Thoracic aorta (tissue), 2 donors: ENCODE results near the gene MTX3. TPM values are rescaled to one million over a fixed set of nuclear protein-coding genes. Genes with fewer than 3 reads are reported as not detected.

Experiments
- ATAC-seq: fragments of 150-250 bp; one replicate; pipeline ENCODE4 v1.8.0; 2017; ENCODE audit warnings: low read depth; ENCODE audit not compliant: insufficient number of reproducible peaks, low FRiP score
- DNase-seq: peaks from one replicate; pipeline ENCODE4 v3.0.0-alpha.2; 2020; ENCODE audit warnings: low spot score
- H3K27ac ChIP-seq, 2 donors: fragments of 200-600 bp; sonication (generic); 1 replicate in 1 of 2; 2 replicates in 1 of 2; pipeline ENCODE4 v1.5.1; 2016; ENCODE audit warnings: mild to moderate bottlenecking in 2 of 2, moderate library complexity in 2 of 2
- H3K27me3 ChIP-seq: fragments of 200-600 bp; sonication (generic); replicated peaks from 2 replicates; pipeline ENCODE4 v1.6.0; 2016; ENCODE audit warnings: mild to moderate bottlenecking; ENCODE audit not compliant: insufficient read depth
- H3K36me3 ChIP-seq: fragments of 200-600 bp; sonication (generic); one replicate; pipeline ENCODE4 v1.5.1; 2016
- H3K4me1 ChIP-seq, 2 donors: fragments of 200-600 bp; sonication (generic); 1 replicate in 1 of 2; 2 replicates in 1 of 2; pipeline versions ENCODE4 v1.5.1 to v1.6.0; 2016; ENCODE audit warnings: low read depth in 2 of 2, mild to moderate bottlenecking in 1 of 2; ENCODE audit not compliant: control insufficient read depth in 1 of 2
- H3K4me3 ChIP-seq: fragments of 200-600 bp; sonication (generic); 2 replicates; pipeline ENCODE4 v1.5.1; 2016; ENCODE audit warnings: mild to moderate bottlenecking
- H3K9me3 ChIP-seq: fragments of 200-600 bp; sonication (generic); 2 replicates; pipeline ENCODE4 v1.5.1; 2016
- CTCF ChIP-seq: fragments of 200-600 bp; sonication (generic); IDR thresholded peaks from one replicate; pipeline ENCODE4 v1.5.1; 2019; ENCODE audit warnings: antibody characterized with exemption
- total RNA-seq, 2 donors: library from RNA; depleted of rRNA; stranded (reverse); fragments of >200 nt; gene quantifications; one replicate each; pipeline versions ENCODE4 v1.1.0 to v1.2.3, GENCODE V29; 2016

The MTX3 gene
- total RNA-seq, 2 donors from 2014 or later = 12.3 to 16.7 TPM

- no peak overlapping the region for H3K27ac ChIP-seq
- H3K27me3 ChIP-seq = no peaks in the 10 kb centered on the region
- no peaks in the 10 kb centered on the region for H3K4me1 ChIP-seq
- no peak for TF ChIP-seq CTCF
- ATAC-seq (no peak), DNase-seq (no peak)
- H3K4me3 ChIP-seq = no peak overlapping the region
- H3K9me3 ChIP-seq = no peaks in the 10 kb centered on the region
- H3K36me3 ChIP-seq = no peaks in the 10 kb centered on the region
Observed at GRCh38 chr5:79963261-79964061, 27.6 kb downstream of the MTX3 start.

GRCh38 chr5:79962575-79963222 lies 28.4 kb downstream of the MTX3 start:
- no peaks in the 10 kb centered on the region for H3K27me3 ChIP-seq
- H3K36me3 ChIP-seq = no peaks in the 10 kb centered on the region
- H3K4me3 ChIP-seq = no peak overlapping the region
- no peaks in the 10 kb centered on the region for H3K4me1 ChIP-seq
- H3K9me3 ChIP-seq = no peaks in the 10 kb centered on the region
- DNase-seq (no peak), ATAC-seq (no peak)
- TF ChIP-seq CTCF = no peak
- no peak overlapping the region for H3K27ac ChIP-seq

- no peak for ATAC-seq
- no peak for TF ChIP-seq CTCF
- H3K36me3 ChIP-seq = no peaks in the 10 kb centered on the region
- no peaks in the 10 kb centered on the region for H3K27me3 ChIP-seq
- no peaks in the 10 kb centered on the region for H3K9me3 ChIP-seq
- no peaks in the 10 kb centered on the region for H3K4me1 ChIP-seq
- H3K4me3 ChIP-seq = no peak overlapping the region
- no peak overlapping the region for H3K27ac ChIP-seq
- no peak for DNase-seq
Observed at GRCh38 chr5:79961716-79962574, 29.1 kb downstream of the MTX3 start.

GRCh38 chr5:79959407-79959806 lies 31.7 kb downstream of the MTX3 start:
- Histone ChIP-seq H3K27ac (no peak overlapping the region), H3K36me3 (no peaks in the 10 kb centered on the region), H3K9me3 (no peaks in the 10 kb centered on the region), H3K4me1 (no peaks in the 10 kb centered on the region), H3K27me3 (no peaks in the 10 kb centered on the region), H3K4me3 (no peak overlapping the region)
- no peak for ATAC-seq
- DNase-seq = no peak
- no peak for TF ChIP-seq CTCF
